Right forelimb (tissue), 1 donor: ENCODE results near the gene PDGFD.

Experiments used
- DNase-seq: peaks from one replicate; pipeline ENCODE4 v3.0.0-alpha.2; 2018

PDGFD gene

DNA sequence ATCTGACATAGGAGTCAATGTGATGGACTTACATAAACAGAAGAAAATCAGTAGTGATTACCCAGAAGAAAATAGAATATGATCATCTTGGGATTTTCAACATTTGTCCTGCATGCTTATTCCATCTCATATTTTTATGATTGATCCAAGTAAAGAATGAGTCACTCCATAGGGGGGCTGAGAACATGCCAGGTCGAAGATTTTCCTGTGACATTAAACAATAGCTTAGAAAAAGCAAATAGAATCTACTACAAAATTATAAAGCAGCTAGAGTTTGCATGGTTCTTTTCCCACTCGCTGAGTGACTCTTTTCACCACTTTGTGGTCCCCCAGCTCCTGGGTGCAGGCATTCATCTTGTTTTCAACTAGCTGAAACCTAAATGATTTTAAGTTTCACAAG, 71.2 kb downstream of the PDGFD start:
- no peak for DNase-seq

DNA sequence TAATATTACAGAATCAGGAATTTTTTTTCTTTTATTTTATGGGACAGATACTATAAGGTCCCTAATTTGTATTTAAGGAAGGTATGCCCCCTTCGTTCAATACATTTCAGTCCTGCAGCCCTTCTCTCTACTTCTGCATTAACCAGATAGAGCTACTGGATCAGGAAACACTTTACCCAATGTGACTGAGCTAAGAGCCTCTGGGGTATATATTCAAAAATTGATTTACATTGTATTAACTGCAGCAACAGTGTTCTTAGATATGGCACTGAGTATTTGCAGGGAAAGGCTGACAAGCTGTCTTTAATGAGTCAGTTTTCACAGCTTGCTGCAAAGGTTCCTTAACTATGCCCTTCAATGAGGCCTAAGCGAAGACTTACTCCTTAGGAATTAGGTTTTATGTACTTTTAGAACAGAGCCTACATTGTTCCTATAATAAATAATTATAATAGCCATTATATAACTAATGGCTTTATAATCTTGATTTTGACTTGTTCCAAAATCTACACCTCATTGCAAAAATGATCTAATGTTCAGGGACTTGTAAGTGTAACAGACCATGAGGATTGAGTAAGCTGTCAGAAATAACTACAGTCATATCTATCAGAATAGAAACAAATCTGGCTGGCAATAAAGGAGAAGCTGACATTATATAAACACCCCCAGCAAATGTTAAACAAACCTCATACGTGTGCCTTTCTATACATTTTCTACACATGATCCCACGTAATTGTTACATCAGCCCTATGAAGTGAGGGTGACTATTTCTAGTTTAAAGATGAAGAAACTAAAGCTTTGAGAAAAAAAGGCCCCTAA, 72.5 kb downstream of the PDGFD start:
- DNase-seq = no peak

DNA sequence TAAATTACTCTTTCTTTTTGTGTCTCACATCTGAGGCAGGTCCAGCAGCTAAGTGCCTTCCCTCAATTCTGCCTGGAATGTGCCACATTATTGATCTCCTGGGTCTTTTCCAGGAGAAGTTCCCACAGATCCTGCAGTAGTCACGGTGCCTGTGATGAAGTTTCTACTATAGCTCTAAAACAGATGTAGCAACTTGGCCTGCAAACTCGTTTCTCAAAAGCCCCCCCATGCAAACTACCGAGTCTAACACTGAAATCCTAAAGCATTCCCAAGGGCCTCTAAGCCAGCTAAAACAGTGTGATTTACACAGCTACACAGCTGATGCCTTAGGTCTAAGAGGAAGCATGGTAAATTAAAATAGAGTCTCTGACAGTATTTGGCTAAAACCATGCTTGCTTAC, 73.2 kb downstream of the PDGFD start:
- peak; percentile 50 for DNase-seq

DNA sequence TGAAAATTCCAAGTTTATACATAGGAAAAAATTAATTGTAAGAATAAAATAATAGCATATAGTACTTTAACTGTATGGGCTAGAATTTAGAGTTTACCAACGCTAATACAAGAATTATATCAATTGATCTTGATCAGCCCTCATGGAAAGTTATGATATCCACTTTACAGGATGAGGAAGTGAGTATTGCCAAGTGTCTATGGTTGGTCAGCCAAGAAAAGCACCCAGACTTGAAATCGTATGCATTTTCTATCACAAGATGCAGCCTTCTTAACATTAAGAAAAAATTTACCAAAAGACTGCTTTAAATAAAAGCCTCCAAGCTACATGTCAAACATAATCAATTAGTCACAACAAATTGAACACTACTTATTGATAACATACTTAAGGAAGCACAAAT, 74.5 kb downstream of the PDGFD start:
- no peak for DNase-seq

DNA sequence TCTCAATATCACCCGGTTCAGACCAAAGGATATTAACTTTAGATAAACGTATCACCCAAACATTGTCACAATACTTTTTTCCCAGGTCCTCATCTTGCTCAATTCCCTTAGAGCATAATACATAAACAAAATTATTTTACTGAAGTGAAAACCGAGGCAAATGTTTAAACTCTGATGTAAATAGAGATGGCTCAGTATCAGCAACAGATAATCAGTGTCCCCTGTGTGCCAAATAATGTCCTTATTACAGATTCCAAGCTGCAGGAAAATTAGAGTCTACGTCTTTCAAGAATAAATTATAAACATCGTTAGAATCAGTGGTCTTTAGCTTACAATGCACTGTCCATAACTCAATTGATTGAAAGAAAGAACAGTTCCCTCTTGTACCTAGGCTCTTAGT, 77.3 kb downstream of the PDGFD start:
- DNase-seq = no peak

DNA sequence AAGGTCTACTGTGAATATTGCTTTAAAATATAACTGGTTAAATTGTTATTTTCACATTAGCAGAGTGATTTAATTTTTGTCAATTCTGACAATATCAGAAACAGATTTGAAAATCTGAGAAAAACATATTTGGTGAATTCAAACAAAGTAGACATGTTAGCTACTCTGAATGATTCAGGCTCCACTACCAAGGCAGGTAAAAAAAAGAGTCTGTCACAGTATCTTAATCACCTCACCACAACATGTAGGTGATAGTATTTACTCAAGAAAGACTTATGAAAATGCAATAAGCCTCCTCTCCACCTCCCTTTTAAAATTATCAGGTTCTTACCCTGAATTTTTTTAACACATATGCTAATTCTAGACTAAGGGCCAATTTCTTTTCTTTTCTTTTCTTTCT, 85.0 kb downstream of the PDGFD start:
- DNase-seq = no peak

DNA sequence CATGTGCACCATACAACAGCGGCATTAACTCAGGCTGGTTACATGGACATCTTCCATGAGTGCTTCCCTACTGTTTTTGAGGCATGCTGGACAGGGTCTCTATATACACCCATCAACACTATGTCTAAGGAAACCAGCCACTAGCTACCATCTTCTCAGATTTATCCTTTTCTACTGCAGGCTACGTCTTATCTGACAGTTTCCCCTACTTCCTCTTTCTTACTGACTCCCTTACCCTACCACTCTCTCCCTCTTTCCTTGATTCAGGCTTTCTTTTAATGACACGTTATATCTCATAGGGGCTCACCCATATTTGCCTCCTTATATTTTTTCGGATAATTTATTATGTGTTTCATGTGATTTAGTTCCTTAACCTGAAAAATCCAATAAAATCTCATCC, 85.7 kb downstream of the PDGFD start:
- no peak for DNase-seq

DNA sequence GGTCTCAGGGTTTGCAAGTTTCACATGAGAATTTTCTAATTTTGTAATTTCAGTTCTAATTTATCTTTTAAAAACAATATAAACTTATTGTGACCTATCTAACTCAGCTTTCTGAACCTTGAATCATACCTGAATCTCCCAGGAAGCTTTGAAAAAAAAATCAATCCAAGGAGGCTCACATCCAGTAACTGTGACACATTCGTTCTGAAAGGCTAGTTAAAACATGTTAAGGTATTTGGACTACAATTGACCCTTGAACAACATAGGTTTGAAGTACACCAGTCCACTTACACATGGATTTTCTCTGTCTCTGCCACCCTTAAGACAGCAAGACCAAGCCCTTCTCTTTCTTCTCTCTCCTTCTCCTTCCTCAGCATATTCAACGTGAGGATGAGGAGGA, 87.5 kb downstream of the PDGFD start:
- no peak for DNase-seq

DNA sequence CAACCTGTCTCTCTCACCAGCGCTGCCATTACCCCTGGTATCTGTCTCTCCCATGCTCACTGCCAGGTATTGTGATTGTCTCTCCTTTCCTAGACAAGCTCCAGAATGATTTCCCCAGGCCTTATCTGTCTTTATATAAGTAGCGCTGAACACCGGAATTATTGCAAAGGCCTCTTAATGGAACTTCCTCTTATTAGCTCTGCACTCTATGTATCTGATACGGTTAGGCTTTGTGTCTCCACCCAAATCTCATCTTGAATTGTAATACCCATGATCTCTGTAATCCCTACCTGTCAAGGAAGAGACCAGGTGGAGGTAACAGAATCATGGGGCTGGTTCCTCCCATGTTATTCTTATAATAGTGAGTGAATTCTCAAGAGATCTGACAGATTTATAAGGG, 88.2 kb downstream of the PDGFD start:
- DNase-seq = no peak

DNA sequence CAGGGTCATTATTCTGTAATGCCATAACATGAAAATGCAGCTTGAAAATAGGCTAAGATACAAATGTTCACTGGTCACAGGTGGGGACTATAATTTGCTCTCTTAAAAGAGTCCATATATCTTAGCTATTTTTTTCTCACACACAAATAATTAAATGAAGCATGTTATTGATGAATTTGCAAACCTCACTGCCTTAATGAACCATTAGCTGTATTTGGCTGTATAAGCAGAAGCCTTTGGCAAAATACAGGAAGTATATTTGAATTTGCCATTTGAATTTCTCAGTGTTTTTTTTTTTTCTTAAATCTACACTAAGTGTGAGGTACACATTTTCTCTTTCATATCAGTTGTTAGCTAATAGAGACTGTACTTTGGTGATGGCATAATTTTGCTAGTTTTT, 88.9 kb downstream of the PDGFD start:
- DNase-seq = no peak

DNA sequence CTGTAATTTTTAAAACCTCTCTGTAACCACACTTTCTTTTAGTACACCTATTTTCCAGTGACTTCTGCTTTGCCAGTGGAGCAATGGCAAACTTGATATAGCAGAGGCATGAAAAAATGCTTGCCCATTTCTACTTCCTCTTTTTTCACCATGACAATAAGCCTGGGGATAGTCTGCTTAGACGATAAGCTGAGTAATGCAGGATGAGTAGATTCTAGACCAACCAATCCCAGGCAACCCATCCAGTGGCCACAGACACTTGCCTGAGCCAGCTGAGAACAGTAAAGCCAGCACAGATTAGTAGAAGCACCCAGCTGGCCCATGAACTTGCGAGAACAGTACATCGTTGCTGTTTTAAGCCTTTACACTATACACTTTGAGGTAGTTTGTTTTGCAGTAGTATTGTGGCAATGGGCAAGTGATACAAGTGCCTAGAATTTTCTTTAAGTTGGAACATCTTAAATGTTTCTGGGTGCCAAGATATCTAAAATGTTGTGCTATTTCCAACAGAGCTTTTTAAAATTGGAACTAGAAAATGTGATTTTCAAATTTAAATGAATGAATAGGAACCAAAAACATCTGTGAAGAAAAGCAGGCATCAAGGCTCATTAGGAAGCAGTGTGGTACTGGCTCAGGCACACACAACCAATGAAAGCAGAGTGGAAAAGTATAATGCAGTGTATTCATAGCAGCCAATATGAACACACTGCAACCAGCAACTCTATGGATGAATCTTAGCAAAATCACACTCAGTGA, 89.8 kb downstream of the PDGFD start:
- no peak for DNase-seq

DNA sequence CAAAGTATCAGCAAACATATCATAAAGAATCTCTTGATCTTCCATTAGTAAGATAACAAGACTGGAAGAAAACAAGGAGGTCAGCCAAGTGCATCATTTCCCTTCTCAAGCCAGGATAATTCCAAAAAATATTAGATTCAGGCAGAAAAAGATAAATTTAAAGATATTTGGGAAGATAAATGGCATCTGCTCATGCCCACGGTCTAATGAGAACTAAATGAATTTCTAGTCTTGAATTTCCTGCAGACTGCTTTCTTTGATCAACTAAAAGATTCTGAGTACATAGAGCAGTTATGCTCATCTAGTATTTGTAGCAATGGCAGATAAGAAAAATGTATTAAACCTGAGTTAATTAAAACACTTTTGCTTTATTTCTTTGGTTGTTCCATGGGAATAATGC, 96.4 kb downstream of the PDGFD start:
- DNase-seq = no peak

DNA sequence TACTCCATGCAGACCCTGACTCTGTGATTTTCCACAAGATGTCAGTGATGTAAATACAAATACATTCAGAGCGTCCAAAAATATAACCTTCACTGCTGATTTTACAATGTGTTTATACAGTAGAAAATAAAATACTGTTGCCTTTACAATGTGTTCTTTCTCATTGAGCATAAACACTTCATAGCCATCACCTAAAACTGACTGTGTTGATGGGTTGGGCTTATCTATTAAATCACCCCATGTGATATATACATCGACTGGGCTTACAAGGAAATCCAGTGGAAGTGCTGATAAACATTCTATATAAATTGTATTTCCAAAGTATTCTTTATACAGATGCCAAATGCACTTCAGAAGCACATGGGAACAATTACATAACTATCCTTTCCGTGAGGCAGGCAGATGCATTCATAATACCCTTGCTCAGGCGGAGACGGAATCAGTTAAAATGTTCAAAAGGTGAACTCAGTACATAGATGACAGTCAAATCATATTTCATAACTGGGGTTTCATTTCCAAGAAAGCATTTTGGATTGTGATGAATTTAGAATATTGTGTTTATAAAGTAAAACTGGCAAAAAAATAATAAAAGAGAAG, 99.8 kb downstream of the PDGFD start:
- no peak for DNase-seq

DNA sequence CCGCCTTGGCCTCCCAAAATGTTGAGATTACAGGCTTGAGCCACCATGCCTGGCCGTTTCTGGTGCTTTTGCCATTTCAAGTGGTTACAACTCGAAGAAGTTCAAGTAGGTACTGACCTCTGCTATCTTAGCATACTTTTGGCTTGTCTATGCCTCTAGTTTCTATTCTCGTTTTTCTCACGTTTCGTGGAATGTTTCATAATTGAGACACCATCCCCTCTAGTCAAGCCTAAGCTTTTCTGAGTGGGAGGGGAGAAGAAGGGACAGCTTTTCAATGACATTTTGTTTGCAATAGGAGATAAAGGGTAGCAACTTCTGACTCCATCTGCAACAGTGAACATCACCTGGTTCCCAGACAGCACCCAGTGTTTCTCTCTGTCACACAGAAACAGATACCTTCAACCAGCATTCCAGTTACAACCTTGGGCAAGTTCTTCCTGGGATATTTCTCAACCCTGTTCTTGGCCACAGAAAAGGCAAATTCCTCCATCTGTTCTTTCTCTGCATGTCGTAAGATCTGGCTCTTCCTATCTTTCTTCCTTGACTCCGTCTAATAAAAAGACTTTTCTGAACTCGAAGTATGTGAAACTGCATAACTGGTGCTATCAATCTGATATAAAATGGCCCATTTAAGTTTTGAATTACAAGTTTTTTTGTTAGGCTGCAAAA, 102.0 kb downstream of the PDGFD start:
- no peak for DNase-seq

DNA sequence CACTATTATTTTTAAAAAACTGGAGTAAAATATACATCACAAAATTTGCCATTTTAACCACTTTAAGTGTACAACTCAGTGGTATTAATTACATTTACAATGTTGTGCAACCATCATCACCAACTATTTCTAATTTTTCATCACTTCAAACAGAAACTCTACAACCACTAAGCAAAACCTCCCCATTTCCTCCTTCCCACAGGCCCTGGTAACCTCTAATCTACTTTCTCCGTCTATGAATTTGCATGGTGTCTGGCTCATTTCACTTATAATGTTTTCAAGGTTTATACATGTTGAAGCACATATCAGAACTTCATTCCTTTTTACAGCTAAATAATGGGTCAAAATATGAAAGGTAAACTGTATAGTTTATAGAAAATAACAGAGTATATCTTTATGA, 103.1 kb downstream of the PDGFD start:
- no peak for DNase-seq

DNA sequence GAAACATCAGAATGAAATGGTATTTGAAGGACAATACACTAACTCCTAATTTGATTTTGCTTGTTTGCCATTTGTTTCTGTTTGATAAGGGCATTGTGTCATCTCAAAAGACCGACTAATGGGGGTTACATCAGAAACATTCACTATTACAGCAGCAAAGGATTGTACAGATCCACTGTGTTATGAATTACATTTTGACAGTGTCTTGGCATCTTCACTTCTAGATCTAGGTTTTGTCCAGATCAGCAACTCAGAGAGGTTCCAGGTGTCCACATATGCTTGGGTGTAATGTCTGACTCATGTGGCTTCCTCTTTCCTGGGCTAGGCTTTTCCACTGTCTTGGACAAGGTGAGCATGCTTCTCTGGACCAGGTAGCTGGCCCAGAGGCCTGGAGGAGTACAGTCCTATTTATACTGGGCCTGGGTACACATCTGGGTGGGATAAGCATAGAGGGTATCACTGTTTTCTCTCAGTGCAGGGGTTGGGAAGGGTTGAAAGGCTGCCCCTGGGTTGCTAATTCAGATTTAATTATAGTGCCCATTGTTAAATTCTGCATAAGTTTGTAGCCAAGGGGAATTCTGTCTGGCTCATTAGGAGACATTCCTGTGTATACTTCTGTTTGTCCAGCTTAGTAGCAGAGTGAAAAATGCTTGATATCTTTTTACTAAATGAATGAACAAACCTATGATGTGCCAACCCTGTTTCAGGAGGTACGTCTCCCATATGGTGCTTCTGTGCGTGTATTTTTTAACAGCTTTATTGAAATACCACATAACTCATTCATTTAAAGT, 103.7 kb downstream of the PDGFD start:
- DNase-seq = no peak

DNA sequence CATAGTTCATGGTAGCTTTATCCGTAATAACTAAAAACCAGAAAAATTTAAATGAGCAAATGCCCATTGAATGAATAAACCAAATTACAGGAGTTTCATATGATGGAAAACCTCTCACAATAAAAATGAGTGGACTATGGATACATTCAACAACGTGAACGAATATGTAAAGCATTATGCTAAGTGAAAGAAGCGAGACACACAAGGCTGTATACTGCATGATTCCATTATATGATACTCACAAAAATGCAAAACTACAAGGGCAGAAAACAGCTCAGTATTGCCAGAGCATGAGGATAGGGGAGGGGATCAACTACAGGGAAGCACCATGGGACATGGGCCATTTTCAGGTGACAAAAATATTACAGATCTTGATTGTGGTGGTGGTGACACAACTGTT, 105.3 kb downstream of the PDGFD start:
- no peak for DNase-seq

DNA sequence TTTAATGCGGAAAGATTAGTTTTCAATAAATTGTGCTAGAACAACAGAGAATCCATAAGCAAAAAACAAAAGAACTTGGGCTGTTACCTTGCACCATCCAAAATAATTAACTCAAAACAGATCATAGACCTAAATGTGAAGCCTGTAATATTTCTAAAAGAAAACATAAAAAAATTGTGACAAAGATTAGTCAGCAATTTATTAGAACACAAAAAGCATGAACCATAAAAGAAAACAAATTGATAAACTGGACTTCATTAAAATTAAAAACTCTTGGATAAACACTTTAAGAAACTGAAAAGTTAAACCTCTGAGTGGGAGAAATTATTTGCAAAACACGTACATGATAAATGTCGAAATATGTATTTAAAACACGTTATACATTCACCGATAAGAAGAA, 106.0 kb downstream of the PDGFD start:
- no peak for DNase-seq

DNA sequence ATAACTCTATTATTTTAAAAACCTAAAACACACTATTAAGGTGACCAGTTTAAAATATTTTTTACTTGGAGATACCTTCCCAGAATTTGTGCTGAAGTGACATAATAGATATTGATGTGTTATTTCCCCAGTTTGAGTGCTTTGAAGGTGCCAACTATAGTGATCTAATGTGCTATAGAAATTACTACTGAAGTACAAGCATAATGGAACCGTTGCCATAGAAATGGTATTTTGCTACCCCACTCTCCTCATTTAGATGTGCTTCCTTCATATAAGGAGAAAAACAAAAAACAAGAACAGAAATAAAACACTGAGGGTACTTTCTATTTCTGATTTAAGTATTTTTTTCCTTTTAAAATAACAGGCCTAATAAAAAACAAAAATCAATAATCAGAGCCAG, 108.4 kb downstream of the PDGFD start:
- DNase-seq = no peak

DNA sequence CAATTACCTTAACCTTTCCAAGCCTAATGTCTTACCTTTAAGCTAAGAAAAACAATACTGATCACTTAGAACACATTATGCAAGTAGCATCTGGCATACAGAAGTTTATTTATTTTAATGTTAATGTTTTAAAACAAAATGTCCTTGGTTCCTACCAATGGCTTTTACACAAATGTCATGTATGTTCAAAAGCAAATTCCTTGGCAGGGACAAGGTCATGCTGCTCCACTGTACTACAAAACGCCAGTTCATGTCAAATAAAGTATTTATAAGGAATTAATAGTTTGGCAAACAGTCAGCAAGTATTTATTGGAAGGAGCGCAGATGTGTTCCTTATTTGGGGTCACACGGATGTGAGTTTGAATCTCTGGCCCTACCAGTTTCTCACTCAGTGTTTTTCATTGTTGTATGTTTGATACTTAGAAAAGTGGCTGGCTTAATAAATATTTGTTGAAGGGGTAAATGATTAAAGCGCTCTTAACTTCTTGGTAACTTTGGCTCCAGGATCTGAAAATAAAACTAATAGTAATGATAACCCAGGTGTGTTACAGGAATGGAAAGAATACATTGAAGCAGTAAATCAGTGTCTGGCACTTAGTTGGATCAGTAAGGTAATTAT, 108.9 kb downstream of the PDGFD start:
- DNase-seq = no peak

DNA sequence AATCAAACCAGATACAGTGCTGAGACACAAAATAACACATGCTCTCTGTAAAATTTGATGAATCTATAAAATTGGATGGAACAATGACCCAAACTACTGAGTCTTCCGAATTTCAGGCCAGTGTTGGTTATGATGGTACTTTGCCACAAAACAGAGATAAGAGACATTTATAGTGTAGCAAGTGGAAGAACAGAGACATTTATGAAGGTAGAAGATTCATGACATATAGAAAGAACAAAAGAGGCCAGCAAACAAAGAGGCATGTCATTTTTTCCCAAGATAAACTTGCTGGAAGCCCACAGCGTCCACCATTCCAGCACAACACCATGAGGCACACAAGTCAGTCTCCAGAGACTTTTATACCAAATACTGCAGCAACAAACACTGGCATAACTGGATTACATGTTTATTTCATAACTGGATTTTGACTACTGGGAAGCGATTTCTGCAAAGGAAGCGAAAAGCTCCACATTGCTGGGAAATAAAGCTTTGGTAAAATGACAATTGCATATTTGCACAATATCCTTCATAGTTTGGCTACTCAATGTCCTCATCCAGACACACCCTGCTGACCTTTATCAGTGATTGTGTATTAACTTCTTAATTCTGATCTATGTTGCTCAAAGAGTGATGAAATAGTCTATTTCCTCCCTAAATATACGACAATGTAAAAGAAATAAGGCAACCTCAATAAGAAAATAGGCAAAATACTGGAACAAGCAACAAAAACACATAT, 110.0 kb downstream of the PDGFD start:
- no peak for DNase-seq

DNA sequence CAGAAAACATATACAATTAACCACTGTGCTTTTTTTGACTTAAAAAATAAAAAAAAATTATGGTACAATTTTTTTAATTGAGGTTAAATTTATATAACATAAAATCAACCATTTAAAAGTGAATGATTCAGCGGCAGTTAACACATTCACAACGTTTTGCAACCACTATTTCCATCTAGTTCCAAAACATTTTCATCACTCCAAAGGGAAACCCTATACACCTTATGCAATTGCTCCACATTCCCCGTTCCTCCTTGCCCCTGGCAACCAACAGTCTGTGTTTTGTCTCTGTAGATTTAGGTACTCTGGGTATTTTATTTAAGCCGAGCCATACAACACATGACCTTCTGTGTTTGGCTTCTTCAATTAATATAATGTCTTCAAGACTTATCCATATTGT, 112.2 kb downstream of the PDGFD start:
- no peak for DNase-seq
